SH-SY5Y (cell line): ENCODE data around the gene UACA.

Experiments
- GATA2 ChIP-seq: IDR thresholded peaks from 2 replicates; pipeline ENCODE4 v1.6.1; 2011; ENCODE audit warnings: mild to moderate bottlenecking, low read depth, low read length
- GATA3 ChIP-seq: IDR thresholded peaks from 2 replicates; pipeline ENCODE4 v1.6.1; 2011; ENCODE audit warnings: low read depth, mild to moderate bottlenecking, low read length, moderate library complexity

UACA gene

DNA sequence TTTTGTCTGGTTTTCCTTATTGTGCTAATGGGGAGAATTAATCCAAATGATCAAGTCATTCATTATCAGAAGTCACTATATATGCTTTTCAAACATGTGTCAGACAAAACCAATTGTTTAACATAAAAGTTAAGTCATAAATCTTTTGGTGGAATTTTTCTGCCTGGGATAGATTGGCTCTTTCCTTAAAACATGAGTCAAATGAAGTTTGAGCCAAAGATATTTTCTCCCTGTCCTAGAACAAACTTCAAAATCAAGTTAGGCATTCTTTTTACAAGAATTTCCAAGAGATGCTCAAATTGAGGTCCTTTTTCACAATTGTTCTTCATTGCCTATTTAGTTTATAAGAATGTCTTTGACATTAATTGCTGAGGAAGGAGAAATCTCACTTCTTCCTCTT is 138.3 kb downstream of the UACA start:
- TF ChIP-seq GATA2, result no peak
- TF ChIP-seq GATA3, result no peak

DNA sequence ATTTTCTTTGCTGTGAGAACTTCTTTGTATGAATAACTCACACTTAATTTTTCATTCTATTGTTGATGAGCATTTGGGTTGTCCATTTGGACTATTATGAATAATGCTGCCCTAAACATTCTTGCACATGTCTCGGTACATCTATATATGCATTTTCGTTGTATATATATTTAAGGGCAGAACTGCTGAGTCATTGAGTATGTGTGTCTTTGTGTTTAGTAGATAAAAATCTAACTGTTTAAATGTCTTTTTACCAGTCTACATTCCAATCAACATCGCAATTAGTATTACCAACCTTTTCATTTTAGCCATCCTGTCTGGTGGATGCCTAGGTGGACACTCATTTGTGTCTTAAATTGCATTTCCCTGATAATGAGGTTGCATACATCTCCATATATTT is 144.4 kb downstream of the UACA start:
- no peak for TF ChIP-seq GATA2
- TF ChIP-seq GATA3, result no peak

DNA sequence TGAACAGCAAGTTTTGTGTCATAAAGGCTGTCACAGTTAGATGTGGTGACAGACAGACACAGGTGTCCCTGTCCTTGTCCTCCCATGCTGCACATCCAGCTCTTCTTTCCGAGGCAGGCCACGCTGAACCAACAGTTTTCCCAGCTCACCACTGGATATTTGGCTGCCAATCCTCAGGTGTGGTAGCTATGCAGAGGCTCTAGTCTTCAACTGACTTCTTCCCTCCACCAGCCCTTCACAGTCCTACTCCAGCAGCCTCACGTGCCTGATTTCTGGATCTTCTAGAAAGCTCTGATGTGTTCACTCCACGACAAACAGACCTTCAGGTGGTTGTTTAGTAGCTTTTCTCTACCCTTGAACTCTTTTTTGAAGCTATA is 145.5 kb downstream of the UACA start:
- TF ChIP-seq GATA3, result no peak
- no peak for TF ChIP-seq GATA2

DNA sequence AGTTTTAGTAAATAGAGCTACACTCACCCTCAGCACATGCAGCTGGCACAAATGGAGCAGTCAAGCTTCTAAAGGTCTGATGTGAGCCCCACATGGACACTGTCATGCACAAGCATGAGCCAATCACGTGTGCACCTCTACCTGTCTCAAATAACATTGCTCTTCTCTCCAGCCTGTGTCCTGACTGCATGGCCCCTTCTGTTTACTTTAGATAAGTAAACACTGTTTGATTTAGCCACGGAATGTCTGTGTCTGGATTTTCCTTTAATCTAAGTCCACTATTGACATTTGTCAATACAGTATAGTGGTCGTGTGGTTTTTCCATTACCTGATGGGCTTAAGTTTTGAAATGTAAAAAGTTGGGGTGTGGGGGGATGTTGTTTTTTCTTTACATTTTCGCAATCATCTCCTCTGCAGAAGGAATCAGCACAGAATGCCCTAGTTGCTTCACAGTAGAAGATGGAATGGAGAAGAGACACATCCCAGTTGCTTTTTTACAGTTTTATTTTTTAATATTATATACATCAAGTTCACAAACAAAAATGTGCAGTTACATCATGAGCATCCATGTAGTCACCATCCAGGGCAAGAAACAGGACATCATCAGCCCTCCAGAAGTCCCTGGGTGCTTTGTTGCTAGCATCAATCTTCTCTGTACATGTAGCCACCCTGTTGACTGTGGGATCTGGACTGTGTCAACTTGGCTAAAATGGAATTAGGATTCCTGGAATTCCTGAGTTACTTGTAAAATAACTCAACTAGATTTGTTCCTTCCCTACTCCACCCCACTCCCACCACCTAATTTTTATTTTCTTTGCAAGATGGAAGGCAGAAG is 146.1 kb downstream of the UACA start:
- TF ChIP-seq GATA3, result no peak
- TF ChIP-seq GATA2, result no peak

DNA sequence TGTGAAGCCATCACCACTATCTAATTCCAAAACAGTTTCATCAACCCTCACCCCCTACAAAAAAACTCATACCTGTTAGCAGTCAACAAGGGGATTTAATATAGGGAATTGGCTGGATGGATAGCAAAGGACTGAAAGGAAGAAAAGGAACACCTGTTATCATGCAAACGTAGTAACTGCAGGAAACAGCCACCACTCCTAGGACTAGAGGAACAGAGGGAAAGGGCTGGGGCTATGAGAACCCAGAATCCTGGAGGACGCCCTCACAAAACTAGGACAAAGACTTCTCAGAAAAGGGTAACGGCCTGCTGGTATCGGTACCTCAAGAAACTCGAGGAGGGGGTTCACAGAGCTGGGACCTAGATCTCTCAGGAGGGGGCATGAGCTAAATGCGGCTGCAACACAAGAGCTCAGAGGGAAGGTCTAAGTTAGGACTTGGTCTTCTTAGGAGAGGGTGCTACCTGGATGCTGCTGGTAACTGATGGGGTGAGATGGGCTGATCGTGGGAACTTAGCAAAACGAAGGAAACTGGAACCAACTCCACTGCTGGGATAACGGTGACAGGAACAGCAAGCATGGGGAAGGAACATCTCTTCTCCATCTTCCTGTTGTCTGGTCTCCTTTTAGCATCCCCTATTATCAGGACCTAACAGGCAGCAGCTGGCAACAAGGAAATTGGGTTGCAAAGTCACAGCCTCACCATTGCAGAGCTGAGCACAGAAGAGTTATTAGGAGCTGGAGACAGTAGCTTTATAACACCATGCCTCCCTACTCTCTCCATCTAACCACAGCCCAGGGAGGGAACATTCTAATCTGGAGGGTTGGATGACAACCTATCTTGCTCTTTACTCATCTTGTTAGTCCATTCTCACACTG is 147.7 kb downstream of the UACA start:
- TF ChIP-seq GATA2 (no peak), GATA3 (no peak)

DNA sequence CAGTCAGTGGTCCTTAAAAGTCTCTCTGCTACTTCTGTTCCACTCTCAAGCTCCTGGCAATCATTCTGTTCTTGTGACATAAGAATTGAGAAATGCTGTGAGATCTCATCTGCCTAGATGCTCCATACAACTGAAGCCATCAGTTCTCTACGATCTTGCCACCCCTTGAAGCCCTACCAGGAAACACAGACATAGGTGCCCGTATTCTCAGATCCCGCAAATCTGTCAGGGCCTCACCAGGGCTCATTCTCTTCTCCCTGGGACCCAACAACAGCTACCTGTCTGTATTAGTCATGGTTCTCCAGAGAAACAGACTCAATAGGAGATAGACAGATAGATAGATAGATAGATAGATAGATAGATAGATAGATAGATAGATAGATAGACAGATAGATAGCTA is 149.1 kb downstream of the UACA start:
- TF ChIP-seq GATA3, result no peak
- TF ChIP-seq GATA2, result no peak

DNA sequence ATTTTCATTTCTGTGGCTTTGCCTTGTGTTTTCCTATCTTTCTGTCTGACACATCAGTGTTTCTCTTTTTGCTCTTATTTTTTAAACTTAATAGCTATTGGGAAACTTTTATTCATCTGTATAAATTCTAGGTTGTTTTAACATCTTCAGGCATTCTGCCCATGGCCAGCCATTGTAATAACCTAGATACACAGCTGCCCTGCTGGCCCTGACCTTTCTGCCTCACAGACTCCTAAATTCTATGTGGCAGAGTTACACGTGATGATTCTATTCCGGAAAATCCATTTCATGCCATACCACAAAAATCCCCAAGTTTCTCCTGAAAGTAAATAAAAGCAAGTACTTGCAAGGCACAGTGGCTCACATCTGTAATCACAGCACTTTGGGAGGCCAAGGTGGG is 150.1 kb downstream of the UACA start:
- no peak for TF ChIP-seq GATA2
- no peak for TF ChIP-seq GATA3

DNA sequence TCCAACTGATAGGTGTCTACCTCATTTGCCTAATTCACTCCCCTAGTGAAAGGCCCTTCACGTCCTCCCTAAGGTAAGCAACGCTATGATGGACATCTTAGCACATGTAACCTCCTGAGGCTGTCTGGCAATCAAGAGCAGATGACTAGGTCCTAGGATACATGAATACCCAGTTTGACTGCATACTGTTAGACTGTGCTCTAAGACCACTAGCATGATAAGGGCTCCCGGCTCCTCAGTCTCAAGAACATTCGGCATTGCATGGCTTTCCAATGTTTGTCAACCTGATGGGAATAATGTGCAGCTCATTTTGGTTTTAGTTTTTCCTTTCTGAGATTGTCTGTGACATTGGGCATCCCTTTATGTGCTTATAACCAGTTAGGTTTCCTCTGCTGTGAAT is 152.1 kb downstream of the UACA start:
- TF ChIP-seq GATA2 (no peak), GATA3 (no peak)

DNA sequence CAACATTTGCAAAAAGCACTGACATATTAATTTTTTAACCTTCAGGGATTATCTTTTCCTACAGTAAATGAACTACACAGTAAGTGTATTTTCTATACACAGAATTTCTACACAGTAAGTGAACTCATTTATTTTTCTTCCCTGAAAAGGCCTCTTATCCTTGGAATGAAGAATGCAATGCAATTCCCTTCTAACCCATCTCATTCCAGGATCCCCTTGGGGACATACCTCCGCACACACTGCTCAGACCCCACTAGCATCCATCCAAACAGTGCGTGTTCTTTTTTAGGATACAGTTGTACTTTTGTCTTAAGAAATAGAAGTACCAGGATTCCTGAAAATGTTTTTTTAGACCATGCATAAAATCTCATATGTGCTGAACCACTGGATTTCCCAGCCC is 152.8 kb downstream of the UACA start:
- TF ChIP-seq GATA3 (no peak), GATA2 (no peak)

DNA sequence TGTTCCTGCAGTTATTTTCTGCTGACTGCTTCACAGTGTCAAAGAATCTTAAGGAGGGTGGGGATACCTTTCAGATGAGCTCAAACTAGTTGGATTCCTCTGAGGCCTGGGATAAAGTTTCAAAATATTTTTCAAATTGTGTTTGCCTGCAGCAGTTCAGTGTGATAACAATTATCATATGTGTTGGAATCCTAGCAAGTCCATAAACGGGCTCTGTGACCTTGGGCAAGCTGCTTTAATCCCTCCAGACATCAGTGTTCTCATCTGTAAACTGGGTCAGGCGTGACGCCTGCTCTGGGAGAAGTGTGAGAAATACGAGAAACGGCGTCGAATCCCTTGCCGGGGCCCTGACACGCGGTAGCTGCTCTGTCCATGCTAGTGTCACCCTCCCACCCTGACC is 153.5 kb downstream of the UACA start:
- TF ChIP-seq GATA2 (no peak), GATA3 (no peak)

DNA sequence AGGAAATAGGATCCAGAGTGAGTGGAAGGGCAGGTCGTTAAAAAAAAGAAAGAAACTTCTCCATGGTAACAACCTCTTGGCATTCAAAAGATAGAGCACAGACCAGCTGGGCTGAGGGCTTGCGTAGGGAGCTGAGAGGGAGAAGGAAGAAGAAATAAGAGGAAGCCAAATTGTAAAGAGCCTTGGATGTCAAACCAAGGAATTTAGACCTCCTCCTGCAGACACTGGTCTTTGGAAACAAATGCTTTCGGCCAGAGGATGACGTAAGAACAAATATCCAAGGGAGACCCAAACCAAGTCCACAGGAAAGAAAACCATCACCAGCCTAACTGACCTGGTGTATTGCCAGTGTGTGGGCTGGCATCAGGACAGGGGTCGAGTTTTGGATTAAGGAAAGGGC is 155.2 kb downstream of the UACA start:
- no peak for TF ChIP-seq GATA3
- no peak for TF ChIP-seq GATA2

DNA sequence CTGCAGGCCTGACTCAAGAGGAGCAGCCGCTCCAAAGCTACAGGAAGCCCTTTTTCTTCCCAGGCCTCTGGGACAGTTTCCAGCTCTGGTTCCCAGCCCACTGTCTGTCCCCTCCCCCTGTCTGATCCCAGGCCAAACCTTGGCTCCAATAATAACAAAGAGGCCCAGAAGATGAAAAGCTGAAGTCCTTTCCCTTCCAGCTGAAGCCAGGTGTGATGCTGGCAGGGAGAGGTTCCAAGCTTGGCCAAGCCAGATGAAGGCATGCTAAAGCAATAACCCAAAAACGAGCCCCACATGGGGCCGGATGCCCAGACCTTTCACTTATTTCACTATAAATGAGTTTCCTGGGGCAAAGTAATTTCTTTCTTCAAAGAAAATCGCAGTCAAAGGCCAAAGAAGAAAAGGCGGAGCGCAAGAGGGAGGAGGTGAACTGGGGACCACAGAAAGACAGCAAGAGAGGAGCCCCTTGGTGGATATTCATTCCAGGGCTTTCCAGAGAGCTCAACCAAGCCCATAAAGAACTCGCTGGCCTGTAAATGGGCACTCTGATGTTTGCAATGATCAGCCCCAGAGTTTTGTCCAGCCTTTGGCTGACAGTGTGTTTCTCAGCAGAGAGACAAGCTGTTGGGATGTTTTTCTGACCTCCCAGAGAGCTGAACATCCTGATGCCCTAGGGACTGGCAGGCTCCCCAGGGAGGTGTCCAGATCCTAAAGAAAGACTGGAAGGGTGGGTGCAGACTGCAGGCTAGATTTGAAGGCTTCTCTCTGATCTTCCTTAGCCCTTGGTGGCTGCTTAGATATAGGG is 157.6 kb downstream of the UACA start:
- TF ChIP-seq GATA3 (no peak), GATA2 (no peak)

DNA sequence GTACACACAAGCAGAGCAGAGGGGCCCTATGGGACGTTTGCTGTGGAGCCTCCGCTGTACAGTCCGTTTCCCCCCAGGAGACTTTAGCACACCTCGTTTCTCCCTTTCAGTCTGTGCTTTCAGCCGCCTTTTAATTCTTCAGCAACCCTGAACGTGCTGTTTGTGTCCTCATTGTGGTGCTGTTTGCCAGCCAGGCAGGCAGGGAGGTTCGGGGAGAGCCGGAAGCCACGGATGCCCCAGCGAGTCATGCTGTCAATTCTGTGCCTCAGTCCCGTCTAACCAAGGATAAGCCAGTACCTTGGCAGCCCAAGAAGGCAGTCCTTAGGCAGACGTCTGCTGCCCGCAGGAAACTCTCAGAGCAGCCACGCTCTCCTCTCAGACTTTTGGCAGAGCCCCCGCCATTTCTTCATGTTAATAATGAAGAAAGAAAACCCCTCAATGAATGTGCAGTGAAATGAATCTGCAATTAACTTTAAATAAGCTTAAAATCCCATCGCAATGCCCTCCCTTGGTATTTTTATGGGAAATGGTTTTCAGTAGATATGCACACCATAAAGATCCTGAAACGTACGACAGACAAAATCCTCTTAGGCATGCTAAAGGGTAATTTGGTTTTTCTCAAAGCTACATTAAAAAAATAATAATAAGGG is 158.6 kb downstream of the UACA start:
- TF ChIP-seq GATA2 (no peak), GATA3 (no peak)
